K562 (cell line): Measurements from ENCODE around the gene SEPTIN1. TPM values are rescaled to one million over a fixed set of nuclear protein-coding genes. Genes with fewer than 3 reads are reported as not detected.

Experiments
- ARID1B ChIP-seq: fragments of 450-650 bp; IDR thresholded peaks from 2 replicates; pipeline ENCODE4 v1.6.1; 2016; ENCODE audit warnings: antibody characterized with exemption, mild to moderate bottlenecking, inconsistent platforms
- COPS2 ChIP-seq: fragments of 450-650 bp; conservative IDR thresholded peaks from 2 replicates; pipeline ENCODE4 v1.6.1; 2016; ENCODE audit warnings: mild to moderate bottlenecking, moderate library complexity
- CTCF ChIP-seq, 3 experiments: IDR thresholded peaks in 2 of 3; conservative IDR thresholded peaks in 1 of 3; 2 replicates each; pipeline ENCODE4 v1.5.1; 2011 to 2012; ENCODE audit warnings: low read length in 3 of 3, mild to moderate bottlenecking in 3 of 3, control low read depth in 2 of 3, improper control_type of control experiment in 1 of 3, inconsistent platforms in 1 of 3, low read depth in 1 of 3, mixed read lengths in 1 of 3, moderate library complexity in 1 of 3; ENCODE audit not compliant: insufficient read depth in 2 of 3
- GABPA ChIP-seq: fragments of 200-800 bp; sonication (Bioruptor generic); conservative IDR thresholded peaks from 2 replicates; pipeline ENCODE4 v1.6.1; 2016; ENCODE audit warnings: low read depth, missing genetic modification characterization, missing compliant biosample characterization
- JUN ChIP-seq, 2 experiments: sonication (generic) in 1 of 2; formaldehyde crosslinking in 1 of 2; IDR thresholded peaks; 2 replicates each; pipeline versions ENCODE4 v1.6.1 to v1.8.0; 2012 to 2022; ENCODE audit warnings: borderline replicate concordance in 2 of 2, mild to moderate bottlenecking in 2 of 2, improper control_type of control experiment in 1 of 2, low read depth in 1 of 2, low read length in 1 of 2, missing genetic modification reagents in 1 of 2
- KLF1 ChIP-seq: fragments of 450-650 bp; IDR thresholded peaks from 2 replicates; pipeline ENCODE4 v1.6.1; 2016; ENCODE audit warnings: missing genetic modification characterization, missing compliant biosample characterization
- MAFG ChIP-seq: fragments of 450-650 bp; conservative IDR thresholded peaks from 2 replicates; pipeline ENCODE4 v1.6.1; 2016; ENCODE audit warnings: missing genetic modification characterization, missing compliant biosample characterization
- PATZ1 ChIP-seq: fragments of 250-450 bp; sonication (Bioruptor Pico); IDR thresholded peaks from 2 replicates; pipeline ENCODE4 v1.5.0; 2020; ENCODE audit warnings: mild to moderate bottlenecking, borderline replicate concordance
- POLR2AphosphoS5 ChIP-seq: IDR thresholded peaks from 2 replicates; pipeline ENCODE4 v1.6.1; 2011; ENCODE audit warnings: mild to moderate bottlenecking, low read depth, low read length, moderate library complexity; ENCODE audit not compliant: control insufficient read depth, insufficient read depth
- RBM14 ChIP-seq: fragments of 200-400 bp; formaldehyde crosslinking; IDR thresholded peaks from 2 replicates; pipeline ENCODE4 v1.6.1; 2018; ENCODE audit warnings: low read depth, mild to moderate bottlenecking, low read length, moderate library complexity, borderline replicate concordance; ENCODE audit not compliant: insufficient read depth
- SIRT6 ChIP-seq: IDR thresholded peaks from one replicate; pipeline ENCODE4 v1.6.1; 2012; ENCODE audit warnings: low read depth, mild to moderate bottlenecking, control low read depth, inconsistent platforms, low read length, moderate library complexity
- ZFP1 ChIP-seq: fragments of 450-650 bp; formaldehyde crosslinking; IDR thresholded peaks from 2 replicates; pipeline ENCODE4 v1.4.0; 2020; ENCODE audit warnings: mild to moderate bottlenecking, mixed read lengths
- ZNF354B ChIP-seq: fragments of 250-450 bp; sonication (Bioruptor Pico); IDR thresholded peaks from 2 replicates; pipeline ENCODE4 v1.4.0; 2020
- ZNF436 ChIP-seq: fragments of 250-450, 450-650 bp; sonication (Bioruptor Pico); formaldehyde crosslinking; IDR thresholded peaks from 2 replicates; pipeline ENCODE4 v1.7.0; 2020; ENCODE audit warnings: mild to moderate bottlenecking
- ZNF696 ChIP-seq: fragments of 250-450 bp; sonication (Bioruptor Pico); conservative IDR thresholded peaks from 2 replicates; pipeline ENCODE4 v1.4.0; 2020; ENCODE audit warnings: mild to moderate bottlenecking, moderate library complexity
- ZNF778 ChIP-seq: fragments of 450-650 bp; formaldehyde crosslinking; IDR thresholded peaks from 2 replicates; pipeline ENCODE4 v1.4.0; 2020; ENCODE audit warnings: mild to moderate bottlenecking, moderate library complexity
- polyA plus RNA-seq, 8 experiments: library from polyadenylated mRNA; depleted of rRNA in 4 of 8; stranded (reverse) in 5 of 8; unstranded in 3 of 8; fragments of >200 nt; fragmentation: Nextera tagmentation in 2 of 8; fragmentation: Illumina TruSeq in 1 of 8; extraction: Ambion mirVana in 2 of 8; extraction: Trizol in 1 of 8; gene quantifications; 2 replicates each; pipeline versions ENCODE4 v1.2.1 to v1.2.3, GENCODE V29; 2011 to 2014; ENCODE audit warnings: inconsistent platforms in 1 of 8, missing spikeins in 1 of 8
- total RNA-seq, 7 experiments: library from RNA; depleted of rRNA in 6 of 7; stranded (reverse); fragments of >200 nt in 6 of 7; fragmentation: Illumina TruSeq in 2 of 7; extraction: Trizol in 2 of 7; gene quantifications; 2 replicates each; pipeline versions ENCODE4 v1.2.1 to v1.2.3, GENCODE V29; 2011 to 2021; ENCODE audit warnings: low replicate concordance in 1 of 7
- TF ChIP-seq, protein P1 (sequence below): sonication (generic); formaldehyde crosslinking; IDR thresholded peaks from 2 replicates; pipeline ENCODE4 v1.8.0; 2022; ENCODE audit warnings: mild to moderate bottlenecking, missing genetic modification reagents, borderline replicate concordance
- TF ChIP-seq, protein P2 (sequence below): fragments of 250-450 bp; sonication (Bioruptor Pico); IDR thresholded peaks from 2 replicates; pipeline ENCODE4 v1.5.0; 2022; ENCODE audit warnings: mild to moderate bottlenecking

Gene SEPTIN1
- total and polyA plus RNA-seq, 9 of the 15 experiments (the other 6 are each of a cell fraction or from before 2014, with no cell fraction given): 0.23 to 5.6 (median 1.7) TPM; not detected in 1

DNA sequence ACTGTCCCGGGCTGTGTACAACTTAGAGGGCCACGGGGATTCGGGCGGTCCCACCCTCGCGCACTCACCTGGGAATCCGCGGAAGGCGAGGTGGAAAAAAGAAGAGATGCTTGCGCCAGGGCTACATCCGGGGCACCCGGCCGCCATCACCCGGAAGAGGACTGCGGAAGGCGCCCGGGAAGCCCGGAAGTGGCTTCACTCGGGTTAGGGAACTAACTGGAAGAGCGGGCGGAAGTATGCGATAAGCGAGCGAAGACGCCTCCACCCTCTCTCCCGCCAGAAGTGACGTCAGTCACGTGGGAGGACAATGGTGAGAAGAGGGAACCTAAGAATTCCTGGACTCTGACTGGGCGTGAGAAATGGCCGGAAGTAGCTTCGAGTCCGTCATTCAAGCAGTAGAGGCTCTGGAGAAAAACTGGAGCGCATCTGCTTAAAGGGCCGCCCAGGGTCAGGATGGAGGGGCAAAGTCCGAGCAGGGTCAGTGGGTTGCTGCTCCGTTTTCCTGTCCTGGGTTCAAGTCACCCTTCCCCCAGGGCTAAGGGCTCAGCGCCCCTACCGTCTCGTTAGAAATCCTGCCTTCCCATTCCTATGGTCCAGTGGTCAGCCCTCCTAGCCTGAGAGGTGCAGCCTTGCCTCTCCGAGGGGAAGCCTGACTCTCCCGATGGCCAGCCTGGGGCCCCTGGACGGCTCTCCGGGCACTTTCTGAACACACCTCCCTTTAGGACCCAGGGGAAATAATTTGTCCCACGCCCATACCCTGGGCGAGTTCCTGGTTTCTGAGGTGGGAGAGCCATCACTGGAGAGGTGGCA lies 27.0 kb downstream of the SEPTIN1 start, which contains the start of gene CD2BP2 (continued):
- TF ChIP-seq JUN (IDR thresholded peaks at IDR 0.05; ENCODE audit: borderline replicate concordance, low read depth, low read length): peak; percentile 89
- 0 out of 2 replicates have a peak, but pooled peaks have one; percentile 26 for TF ChIP-seq JUN (CRISPR knock-in tag; IDR thresholded peaks at IDR 0.05; ENCODE audit: borderline replicate concordance)
- TF ChIP-seq MAFG (tag): no peak
- TF ChIP-seq KLF1 (tag): peak; percentile 11; the same call in 1 of the 2 replicates
- no peak for TF ChIP-seq ZNF696 (CRISPR knock-in tag)
- peak in 1 of 3 experiments; percentile 1; a peak in 1 of 6 replicates for TF ChIP-seq CTCF (IDR thresholded peaks at IDR 0.05 in 2 of 3, conservative IDR thresholded peaks at IDR 0.05 in 1 of 3; ENCODE audit: insufficient read depth in 2 of 3, low read depth in 1 of 3, low read length in 3 of 3)
- no peak for TF ChIP-seq ZNF436 (CRISPR knock-in tag)
- TF ChIP-seq PATZ1 (CRISPR knock-in tag): peak; percentile 55; the same call in 1 of the 2 replicates
- TF ChIP-seq SIRT6: no peak
- TF ChIP-seq, protein P1, sequence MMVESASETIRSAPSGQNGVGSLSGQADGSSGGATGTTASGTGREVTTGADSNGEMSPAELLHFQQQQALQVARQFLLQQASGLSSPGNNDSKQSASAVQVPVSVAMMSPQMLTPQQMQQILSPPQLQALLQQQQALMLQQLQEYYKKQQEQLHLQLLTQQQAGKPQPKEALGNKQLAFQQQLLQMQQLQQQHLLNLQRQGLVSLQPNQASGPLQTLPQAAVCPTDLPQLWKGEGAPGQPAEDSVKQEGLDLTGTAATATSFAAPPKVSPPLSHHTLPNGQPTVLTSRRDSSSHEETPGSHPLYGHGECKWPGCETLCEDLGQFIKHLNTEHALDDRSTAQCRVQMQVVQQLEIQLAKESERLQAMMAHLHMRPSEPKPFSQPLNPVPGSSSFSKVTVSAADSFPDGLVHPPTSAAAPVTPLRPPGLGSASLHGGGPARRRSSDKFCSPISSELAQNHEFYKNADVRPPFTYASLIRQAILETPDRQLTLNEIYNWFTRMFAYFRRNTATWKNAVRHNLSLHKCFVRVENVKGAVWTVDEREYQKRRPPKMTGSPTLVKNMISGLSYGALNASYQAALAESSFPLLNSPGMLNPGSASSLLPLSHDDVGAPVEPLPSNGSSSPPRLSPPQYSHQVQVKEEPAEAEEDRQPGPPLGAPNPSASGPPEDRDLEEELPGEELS (CRISPR knock-in tag): 0 out of 2 replicates have a peak, but pooled peaks have one; percentile 29
- no peak for TF ChIP-seq RBM14
- peak; percentile 77 for TF ChIP-seq POLR2AphosphoS5
- TF ChIP-seq ZNF778: no peak
- peak; percentile 49 for TF ChIP-seq ARID1B
- TF ChIP-seq ZFP1 (CRISPR knock-in tag): no peak
- TF ChIP-seq COPS2: no peak
- TF ChIP-seq, protein P2, sequence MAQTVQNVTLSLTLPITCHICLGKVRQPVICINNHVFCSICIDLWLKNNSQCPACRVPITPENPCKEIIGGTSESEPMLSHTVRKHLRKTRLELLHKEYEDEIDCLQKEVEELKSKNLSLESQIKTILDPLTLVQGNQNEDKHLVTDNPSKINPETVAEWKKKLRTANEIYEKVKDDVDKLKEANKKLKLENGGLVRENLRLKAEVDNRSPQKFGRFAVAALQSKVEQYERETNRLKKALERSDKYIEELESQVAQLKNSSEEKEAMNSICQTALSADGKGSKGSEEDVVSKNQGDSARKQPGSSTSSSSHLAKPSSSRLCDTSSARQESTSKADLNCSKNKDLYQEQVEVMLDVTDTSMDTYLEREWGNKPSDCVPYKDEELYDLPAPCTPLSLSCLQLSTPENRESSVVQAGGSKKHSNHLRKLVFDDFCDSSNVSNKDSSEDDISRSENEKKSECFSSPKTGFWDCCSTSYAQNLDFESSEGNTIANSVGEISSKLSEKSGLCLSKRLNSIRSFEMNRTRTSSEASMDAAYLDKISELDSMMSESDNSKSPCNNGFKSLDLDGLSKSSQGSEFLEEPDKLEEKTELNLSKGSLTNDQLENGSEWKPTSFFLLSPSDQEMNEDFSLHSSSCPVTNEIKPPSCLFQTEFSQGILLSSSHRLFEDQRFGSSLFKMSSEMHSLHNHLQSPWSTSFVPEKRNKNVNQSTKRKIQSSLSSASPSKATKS (CRISPR knock-in tag): no peak
- no peak for TF ChIP-seq ZNF354B (CRISPR knock-in tag)
- peak; percentile 100 for TF ChIP-seq GABPA (tag)
